Neuron (in vitro differentiated cells): ENCODE measurements around the gene NFE2L3.
"Not testable (repeated sequence)": the region's sequence is repeated elsewhere in the genome, so short reads cannot be mapped to it uniquely, and the experiment has no call there.

Experiments
- H2AFZ ChIP-seq: one replicate; pipeline ENCODE4 v1.6.1; 2013; ENCODE audit warnings: low read depth, mild to moderate bottlenecking, inconsistent platforms, low read length, moderate library complexity
- H3K27me3 ChIP-seq: one replicate; pipeline ENCODE4 v1.6.1; 2013; ENCODE audit warnings: low read length; ENCODE audit not compliant: insufficient read depth
- H3K36me3 ChIP-seq: one replicate; pipeline ENCODE4 v1.6.1; 2013; ENCODE audit warnings: low read length; ENCODE audit not compliant: insufficient read depth
- H3K4me1 ChIP-seq: one replicate; pipeline ENCODE4 v1.6.1; 2013; ENCODE audit warnings: low read length; ENCODE audit not compliant: insufficient read depth
- H3K4me3 ChIP-seq: 2 replicates; pipeline ENCODE4 v1.5.1; 2013; ENCODE audit warnings: mild to moderate bottlenecking, low read length, moderate library complexity
- H3K9me3 ChIP-seq: one replicate; pipeline ENCODE4 v1.6.1; 2013; ENCODE audit warnings: low read length

The NFE2L3 gene

GRCh38 chr7:26179826-26180497 is 28.0 kb downstream of the NFE2L3 start:
- H3K36me3 ChIP-seq: no peaks in the 10 kb centered on the region
- no peaks in the 10 kb centered on the region for H3K9me3 ChIP-seq
- no peaks in the 10 kb centered on the region for H3K4me1 ChIP-seq
- H2AFZ ChIP-seq: no peak overlapping the region
- no peak overlapping the region for H3K4me3 ChIP-seq
- no peaks in the 10 kb centered on the region for H3K27me3 ChIP-seq

DNA sequence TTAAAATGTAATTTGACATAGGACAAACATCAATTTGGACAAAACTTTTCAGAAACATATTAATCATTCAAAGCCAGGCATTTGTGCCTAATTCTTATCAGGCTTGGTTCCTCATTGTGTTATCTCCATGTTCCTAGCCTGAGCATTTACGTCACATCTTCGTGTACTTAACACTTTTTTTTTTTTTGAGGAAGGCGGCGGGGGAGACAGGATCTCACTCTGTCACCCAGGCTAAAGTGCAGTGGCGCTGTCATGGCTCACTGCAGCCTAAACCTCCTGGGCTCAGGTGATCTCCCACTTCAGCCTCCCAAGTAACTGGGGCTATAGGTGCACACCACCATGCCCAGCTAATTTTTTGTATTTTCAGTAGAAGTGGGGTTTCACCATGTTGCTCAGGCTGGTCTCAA is 28.8 kb downstream of the NFE2L3 start:
- H3K27me3 ChIP-seq: no peaks in the 10 kb centered on the region
- no peaks in the 10 kb centered on the region for H3K36me3 ChIP-seq
- no peak overlapping the region for H3K4me3 ChIP-seq
- H3K4me1 ChIP-seq: no peaks in the 10 kb centered on the region
- no peak overlapping the region for H2AFZ ChIP-seq
- no peaks in the 10 kb centered on the region for H3K9me3 ChIP-seq

- Histone ChIP-seq H3K9me3 (no peaks in the 10 kb centered on the region), H3K4me1 (no peaks in the 10 kb centered on the region), H3K4me3 (no peak overlapping the region)
Measured at GRCh38 chr7:26181474-26182227, 29.7 kb downstream of the NFE2L3 start.

GRCh38 chr7:26182283-26182682 is 30.3 kb downstream of the NFE2L3 start:
- H3K27me3 ChIP-seq: no peaks in the 10 kb centered on the region
- H3K36me3 ChIP-seq: no peaks in the 10 kb centered on the region
- H3K4me1 ChIP-seq: no peaks in the 10 kb centered on the region
- H3K9me3 ChIP-seq: no peaks in the 10 kb centered on the region
- H3K4me3 ChIP-seq: no peak overlapping the region
- no peak overlapping the region for H2AFZ ChIP-seq

More at GRCh38 chr7:26181474-26182227, 29.7 kb downstream of the NFE2L3 start:
- no peak overlapping the region for H2AFZ ChIP-seq
- H3K27me3 ChIP-seq: no peaks in the 10 kb centered on the region
- H3K36me3 ChIP-seq: no peaks in the 10 kb centered on the region

- Histone ChIP-seq H2AFZ (no peak overlapping the region), H3K4me3 (no peak overlapping the region), H3K4me1 (no peaks in the 10 kb centered on the region), H3K36me3 (peaks cover under 1% of the 10 kb centered on the region), H3K9me3 (no peaks in the 10 kb centered on the region), H3K27me3 (no peaks in the 10 kb centered on the region)
Measured at GRCh38 chr7:26182706-26183105, 30.7 kb downstream of the NFE2L3 start.

GRCh38 chr7:26183545-26184280 is 31.7 kb downstream of the NFE2L3 start:
- Histone ChIP-seq H3K4me3 (no peak overlapping the region), H3K27me3 (no peaks in the 10 kb centered on the region), H3K4me1 (no peaks in the 10 kb centered on the region), H2AFZ (no peak overlapping the region), H3K9me3 (no peaks in the 10 kb centered on the region), H3K36me3 (peaks cover 10% of the 10 kb centered on the region)

GRCh38 chr7:26184281-26185101 is 32.5 kb downstream of the NFE2L3 start:
- H3K9me3 ChIP-seq, H2AFZ ChIP-seq, H3K4me3 ChIP-seq, H3K4me1 ChIP-seq, H3K27me3 ChIP-seq: not testable (repeated sequence)
- H3K36me3 ChIP-seq: peaks cover 18% of the 10 kb centered on the region

GRCh38 chr7:26185131-26185843 is 33.3 kb downstream of the NFE2L3 start:
- Histone ChIP-seq H3K36me3 (peaks cover 26% of the 10 kb centered on the region), H3K9me3 (no peaks in the 10 kb centered on the region), H2AFZ (no peak overlapping the region), H3K27me3 (no peaks in the 10 kb centered on the region), H3K4me1 (no peaks in the 10 kb centered on the region), H3K4me3 (no peak overlapping the region)

GRCh38 chr7:26185844-26186180 is 33.8 kb downstream of the NFE2L3 start:
- no peaks in the 10 kb centered on the region for H3K9me3 ChIP-seq
- no peaks in the 10 kb centered on the region for H3K27me3 ChIP-seq
- H3K4me3 ChIP-seq: no peak overlapping the region
- no peak overlapping the region for H2AFZ ChIP-seq
- no peaks in the 10 kb centered on the region for H3K4me1 ChIP-seq
- peaks cover 31% of the 10 kb centered on the region for H3K36me3 ChIP-seq

GRCh38 chr7:26186364-26187311 is 34.6 kb downstream of the NFE2L3 start:
- H3K4me1 ChIP-seq: no peaks in the 10 kb centered on the region
- H3K9me3 ChIP-seq: no peaks in the 10 kb centered on the region
- H2AFZ ChIP-seq: no peak overlapping the region
- no peaks in the 10 kb centered on the region for H3K27me3 ChIP-seq
- H3K36me3 ChIP-seq: peaks cover 40% of the 10 kb centered on the region
- H3K4me3 ChIP-seq: no peak overlapping the region

GRCh38 chr7:26187380-26188205 is 35.6 kb downstream of the NFE2L3 start:
- Histone ChIP-seq H3K27me3 (no peaks in the 10 kb centered on the region), H3K4me1 (no peaks in the 10 kb centered on the region), H2AFZ (no peak overlapping the region), H3K4me3 (no peak overlapping the region), H3K36me3 (peaks cover 49% of the 10 kb centered on the region), H3K9me3 (no peaks in the 10 kb centered on the region)
